ENCODE measurements around the gene GLDN. TPM values are rescaled to one million over a fixed set of nuclear protein-coding genes. Genes with fewer than 3 reads are reported as not detected.

GLDN gene
- total RNA-seq, 1 experiment from 2014 or later = 0.57 TPM

- in situ Hi-C loops (cut with HindIII; ENCODE audit: low pct_unique_long_range_greater_than_20kb, low sequenced_read_pairs) (no loop called here), intact Hi-C loops (cut with micrococcal nuclease; ENCODE audit: unreplicated experiment) (no loop called here)
- Histone ChIP-seq H3K27me3 (ENCODE audit: control insufficient read depth, insufficient read depth, low read length) (no peaks in the 10 kb centered on the region), H3K4me3 (ENCODE audit: low read depth in 2 of 2, low read length in 2 of 2) (no peak overlapping the region), H3K27ac (ENCODE audit: low read length) (no peak overlapping the region), H3K9me3 (ENCODE audit: control insufficient read depth, insufficient read depth, low read depth, low read length) (no peaks in the 10 kb centered on the region), H3K36me3 (ENCODE audit: control insufficient read depth, insufficient read depth, low read length) (no peaks in the 10 kb centered on the region), H3K4me1 (ENCODE audit: control insufficient read depth, insufficient read depth, low read length) (no peaks in the 10 kb centered on the region)
- DNase-seq (ENCODE audit: low read depth, low spot score) (no peak), ATAC-seq (no peak)
- TF ChIP-seq CTCF (IDR thresholded peaks at IDR 0.05) = no peak
- no peak for TF ChIP-seq POLR2AphosphoS5 (IDR thresholded peaks at IDR 0.05; ENCODE audit: low read depth, low read length)
- TF ChIP-seq TCF7L2 (IDR thresholded peaks at IDR 0.05; ENCODE audit: low read depth, low read length) = no peak
- no peak for TF ChIP-seq SIN3A (IDR thresholded peaks at IDR 0.05; ENCODE audit: borderline replicate concordance, insufficient read depth, low read depth, low read length)
- no peak for TF ChIP-seq REST (IDR thresholded peaks at IDR 0.05; ENCODE audit: insufficient read depth in 1 of 2, low read depth in 2 of 2, low read length in 1 of 2)
- ChIA-PET CTCF (no interaction called here), POLR2A (no interaction called here)
- no TSS peak for BruUV-seq (replicated peaks)
These were observed 28.4 kb upstream of the GLDN start for GRCh38 chr15:51313074-51313393.

GRCh38 chr15:51313644-51314280, 27.7 kb upstream of the GLDN start:
- ChIA-PET CTCF (no interaction called here), POLR2A (no interaction called here)
- H3K9me3 ChIP-seq (ENCODE audit: control insufficient read depth, insufficient read depth, low read depth, low read length) = no peaks in the 10 kb centered on the region
- DNase-seq (ENCODE audit: low read depth, low spot score) (no peak), ATAC-seq (no peak)
- BruUV-seq (replicated peaks) = no TSS peak
- in situ Hi-C loops (cut with HindIII; ENCODE audit: low pct_unique_long_range_greater_than_20kb, low sequenced_read_pairs) (no loop called here), intact Hi-C loops (cut with micrococcal nuclease; ENCODE audit: unreplicated experiment) (no loop called here)
- no peak overlapping the region for H3K27ac ChIP-seq (ENCODE audit: low read length)
- TF ChIP-seq CTCF (IDR thresholded peaks at IDR 0.05) (no peak), POLR2AphosphoS5 (IDR thresholded peaks at IDR 0.05; ENCODE audit: low read depth, low read length) (no peak), SIN3A (IDR thresholded peaks at IDR 0.05; ENCODE audit: borderline replicate concordance, insufficient read depth, low read depth, low read length) (no peak)
- H3K27me3 ChIP-seq (ENCODE audit: control insufficient read depth, insufficient read depth, low read length) = no peaks in the 10 kb centered on the region
- no peaks in the 10 kb centered on the region for H3K4me1 ChIP-seq (ENCODE audit: control insufficient read depth, insufficient read depth, low read length)
- H3K4me3 ChIP-seq (ENCODE audit: low read depth in 2 of 2, low read length in 2 of 2) = no peak overlapping the region
- no peaks in the 10 kb centered on the region for H3K36me3 ChIP-seq (ENCODE audit: control insufficient read depth, insufficient read depth, low read length)
